HepG2 (cell line): ENCODE results near the gene EXOC6B. TPM values are rescaled to one million over a fixed set of nuclear protein-coding genes. Genes with fewer than 3 reads are reported as not detected.

Source experiments
- AKAP8 ChIP-seq: sonication (generic); formaldehyde crosslinking; IDR thresholded peaks from 2 replicates; pipeline ENCODE4 v1.5.1; 2020; ENCODE audit warnings: mild to moderate bottlenecking, missing genetic modification reagents
- EED ChIP-seq: sonication (generic); formaldehyde crosslinking; IDR thresholded peaks from 2 replicates; pipeline ENCODE4 v1.5.0; 2020; ENCODE audit warnings: mild to moderate bottlenecking, missing genetic modification reagents
- HNF4G ChIP-seq, 2 experiments: sonication (generic) in 1 of 2; formaldehyde crosslinking in 1 of 2; IDR thresholded peaks; 2 replicates each; pipeline versions ENCODE4 v1.4.0 to v1.6.1; 2011 to 2020; ENCODE audit warnings: borderline replicate concordance in 2 of 2, low read depth in 2 of 2, mild to moderate bottlenecking in 2 of 2, low read length in 1 of 2, missing genetic modification reagents in 1 of 2, moderate library complexity in 1 of 2
- HOXA9 ChIP-seq: sonication (generic); formaldehyde crosslinking; IDR thresholded peaks from 2 replicates; pipeline ENCODE4 v1.8.1; 2022; ENCODE audit warnings: missing genetic modification reagents, mild to moderate bottlenecking, moderate library complexity, borderline replicate concordance
- KLF11 ChIP-seq: IDR thresholded peaks from 2 replicates; pipeline ENCODE4 v1.6.1; 2016; ENCODE audit warnings: missing compliant biosample characterization
- MXD4 ChIP-seq: IDR thresholded peaks from 2 replicates; pipeline ENCODE4 v1.6.1; 2016; ENCODE audit warnings: mild to moderate bottlenecking, missing biosample characterization, missing genetic modification reagents
- MYNN ChIP-seq: sonication (generic); formaldehyde crosslinking; IDR thresholded peaks from 2 replicates; pipeline ENCODE4 v1.4.0; 2020; ENCODE audit warnings: mild to moderate bottlenecking, low read depth, missing genetic modification reagents
- SMYD3 ChIP-seq: sonication (generic); formaldehyde crosslinking; IDR thresholded peaks from 2 replicates; pipeline ENCODE4 v1.8.1; 2023; ENCODE audit warnings: mild to moderate bottlenecking, missing genetic modification reagents
- SPEN ChIP-seq: sonication (generic); formaldehyde crosslinking; IDR thresholded peaks from 2 replicates; pipeline ENCODE4 v1.5.1; 2020; ENCODE audit warnings: low read depth, mild to moderate bottlenecking, missing genetic modification reagents
- TEF ChIP-seq: sonication (generic); formaldehyde crosslinking; IDR thresholded peaks from 2 replicates; pipeline ENCODE4 v1.5.0; 2020; ENCODE audit warnings: missing genetic modification reagents
- TFAP4 ChIP-seq: sonication (generic); IDR thresholded peaks from 2 replicates; pipeline ENCODE4 v1.6.1; 2016; ENCODE audit warnings: low read depth, borderline replicate concordance
- ZNF124 ChIP-seq: sonication (generic); formaldehyde crosslinking; IDR thresholded peaks from 2 replicates; pipeline ENCODE4 v1.4.0; 2020; ENCODE audit warnings: missing genetic modification reagents
- ZNF17 ChIP-seq: sonication (generic); formaldehyde crosslinking; IDR thresholded peaks from 2 replicates; pipeline ENCODE4 v1.5.0; 2020; ENCODE audit warnings: mild to moderate bottlenecking, missing genetic modification reagents
- ZNF275 ChIP-seq: sonication (generic); formaldehyde crosslinking; IDR thresholded peaks from 2 replicates; pipeline ENCODE4 v1.8.0; 2022; ENCODE audit warnings: missing genetic modification reagents, mild to moderate bottlenecking, inconsistent platforms, borderline replicate concordance
- ZNF382 ChIP-seq: sonication (generic); formaldehyde crosslinking; IDR thresholded peaks from 2 replicates; pipeline ENCODE4 v1.5.0; 2020; ENCODE audit warnings: missing genetic modification reagents, mild to moderate bottlenecking, borderline replicate concordance
- ZNF430 ChIP-seq: sonication (generic); formaldehyde crosslinking; IDR thresholded peaks from 2 replicates; pipeline ENCODE4 v1.9.0; 2021; ENCODE audit warnings: mild to moderate bottlenecking, missing genetic modification reagents
- ZNF644 ChIP-seq: IDR thresholded peaks from 2 replicates; pipeline ENCODE4 v1.6.1; 2016; ENCODE audit warnings: low read depth
- ZNF670 ChIP-seq: sonication (generic); formaldehyde crosslinking; IDR thresholded peaks from 2 replicates; pipeline ENCODE4 v1.8.0; 2022; ENCODE audit warnings: mild to moderate bottlenecking, missing genetic modification reagents, borderline replicate concordance
- ZXDC ChIP-seq: sonication (generic); formaldehyde crosslinking; IDR thresholded peaks from 2 replicates; pipeline ENCODE4 v1.5.0; 2020; ENCODE audit warnings: mild to moderate bottlenecking, missing genetic modification reagents
- polyA plus RNA-seq, 8 experiments: library from polyadenylated mRNA; depleted of rRNA in 3 of 8; stranded (reverse) in 7 of 8; unstranded in 1 of 8; fragments of >200 nt; fragmentation: Illumina TruSeq in 4 of 8; extraction: Trizol in 4 of 8; gene quantifications; 2 replicates each; pipeline versions ENCODE4 v1.2.1 to v1.2.3, GENCODE V29; 2011 to 2016; ENCODE audit warnings: low read depth in 4 of 8, missing spikeins in 1 of 8, mixed read lengths in 1 of 8; ENCODE audit not compliant: insufficient read depth in 1 of 8
- total RNA-seq, 5 experiments: library from RNA; depleted of rRNA; stranded (reverse); fragments of >200 nt; fragmentation: Illumina TruSeq; extraction: Trizol; gene quantifications; 2 replicates each; pipeline ENCODE4 v1.2.3, GENCODE V29; 2016; ENCODE audit warnings: low read depth in 1 of 5
- TF ChIP-seq, protein P1 (sequence below): sonication (generic); formaldehyde crosslinking; IDR thresholded peaks from 2 replicates; pipeline ENCODE4 v1.4.0; 2020; ENCODE audit warnings: missing genetic modification reagents

The EXOC6B gene
- total and polyA plus RNA-seq, 2 of the 13 experiments (the other 11 are each of a cell fraction or from before 2014, with no cell fraction given), result 9.1 to 15.9 TPM

DNA sequence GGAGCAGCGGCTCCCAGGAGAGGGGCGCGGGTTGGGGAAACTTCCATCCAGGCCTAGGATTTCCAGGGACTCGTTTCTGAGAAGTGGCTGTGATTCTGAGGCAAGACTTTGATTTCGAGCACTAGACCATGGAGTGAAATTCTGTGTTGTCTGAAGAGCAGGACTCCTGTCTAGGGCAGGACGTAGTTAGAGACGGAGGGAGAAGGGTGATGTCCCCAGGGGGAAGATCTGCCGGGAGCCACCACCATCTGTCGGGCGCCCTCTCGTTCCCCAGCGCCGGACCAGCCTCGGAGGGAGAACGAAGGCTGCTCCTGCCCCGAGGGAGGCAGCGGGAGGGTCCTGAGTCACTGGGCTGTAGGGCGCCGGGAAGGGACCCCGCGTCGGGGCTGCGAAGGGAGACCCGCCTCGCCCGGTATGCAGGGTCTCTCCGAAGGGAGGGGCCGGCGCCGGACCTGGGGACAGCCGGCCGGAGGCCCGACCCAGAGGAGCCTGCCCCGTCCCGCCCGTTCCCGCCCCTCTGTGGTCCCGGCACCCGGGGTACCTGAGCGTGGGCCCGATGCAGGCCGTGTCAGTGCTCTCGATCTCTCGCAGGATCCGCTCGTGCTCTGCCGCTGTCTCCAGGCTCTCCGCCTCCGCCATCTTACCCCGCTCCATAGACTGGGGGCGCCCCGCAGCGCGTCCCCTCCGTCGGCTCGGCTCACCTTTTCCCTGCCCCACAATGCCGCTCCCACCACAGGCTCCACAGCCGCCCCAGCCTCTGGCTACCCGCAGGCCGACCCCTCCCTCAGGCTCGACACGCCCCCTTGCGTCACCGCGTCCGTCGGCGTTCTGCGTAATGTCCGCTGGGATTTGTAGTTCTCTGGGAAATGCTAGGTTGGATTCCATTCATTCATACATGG is at the start of gene EXOC6B (continued):
- no peak for TF ChIP-seq ZXDC (CRISPR knock-in tag)
- TF ChIP-seq ZNF382 (CRISPR knock-in tag), result no peak
- TF ChIP-seq MYNN (CRISPR knock-in tag), result peak; percentile 17; the same call in 1 of the 2 replicates
- TF ChIP-seq ZNF124 (CRISPR knock-in tag), result peak; percentile 51; the same call in 1 of the 2 replicates
- TF ChIP-seq TFAP4, result peak; percentile 48; the same call in 1 of the 2 replicates
- no peak for TF ChIP-seq ZNF644 (CRISPR knock-in tag)
- TF ChIP-seq HOXA9, result 0 out of 2 replicates have a peak, but pooled peaks have one; percentile 54
- no peak for TF ChIP-seq ZNF670 (CRISPR knock-in tag)
- peak; percentile 76 for TF ChIP-seq SPEN
- TF ChIP-seq EED (CRISPR knock-in tag), result no peak; the same call in none of the 2 replicates
- peak; percentile 31; the same call in 1 of the 2 replicates for TF ChIP-seq ZNF275 (CRISPR knock-in tag)
- TF ChIP-seq SMYD3 (CRISPR knock-in tag), result no peak
- TF ChIP-seq, protein P1, sequence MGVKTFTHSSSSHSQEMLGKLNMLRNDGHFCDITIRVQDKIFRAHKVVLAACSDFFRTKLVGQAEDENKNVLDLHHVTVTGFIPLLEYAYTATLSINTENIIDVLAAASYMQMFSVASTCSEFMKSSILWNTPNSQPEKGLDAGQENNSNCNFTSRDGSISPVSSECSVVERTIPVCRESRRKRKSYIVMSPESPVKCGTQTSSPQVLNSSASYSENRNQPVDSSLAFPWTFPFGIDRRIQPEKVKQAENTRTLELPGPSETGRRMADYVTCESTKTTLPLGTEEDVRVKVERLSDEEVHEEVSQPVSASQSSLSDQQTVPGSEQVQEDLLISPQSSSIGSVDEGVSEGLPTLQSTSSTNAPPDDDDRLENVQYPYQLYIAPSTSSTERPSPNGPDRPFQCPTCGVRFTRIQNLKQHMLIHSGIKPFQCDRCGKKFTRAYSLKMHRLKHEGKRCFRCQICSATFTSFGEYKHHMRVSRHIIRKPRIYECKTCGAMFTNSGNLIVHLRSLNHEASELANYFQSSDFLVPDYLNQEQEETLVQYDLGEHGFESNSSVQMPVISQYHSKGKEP (CRISPR knock-in tag), result no peak
- TF ChIP-seq KLF11 (CRISPR knock-in tag), result peak; percentile 89
- TF ChIP-seq ZNF17 (CRISPR knock-in tag), result no peak
- no peak for TF ChIP-seq TEF (CRISPR knock-in tag)
- peak; percentile 80 for TF ChIP-seq ZNF430 (CRISPR knock-in tag)
- no peak; the same call in 1 of the 2 replicates for TF ChIP-seq MXD4
- TF ChIP-seq HNF4G (IDR thresholded peaks at IDR 0.05; ENCODE audit: borderline replicate concordance, low read depth, low read length), result no peak
- TF ChIP-seq HNF4G (CRISPR knock-in tag; IDR thresholded peaks at IDR 0.05; ENCODE audit: borderline replicate concordance, low read depth), result peak; percentile 82
- TF ChIP-seq AKAP8, result peak; percentile 56; the same call in 1 of the 2 replicates
